Ishikawa (cell line): ENCODE data around the gene NHLH1.

ENCODE experiments used
- EP300 ChIP-seq: IDR thresholded peaks from 2 replicates; pipeline ENCODE4 v1.6.1; 2012; ENCODE audit warnings: borderline replicate concordance
- RAD21 ChIP-seq: IDR thresholded peaks from 2 replicates; pipeline ENCODE4 v1.6.1; 2012; ENCODE audit warnings: low read depth

- TF ChIP-seq RAD21 (no peak), EP300 (no peak)
These were observed 32.0 kb downstream of the NHLH1 start for GRCh38 chr1:160398823-160399222.
